OCI-LY1 (cell line): Measurements from ENCODE around the gene GTPBP3.

Experiments
- H2AFZ ChIP-seq: fragments of 200-600 bp; sonication (generic), shearing (Covaris generic); 2 replicates; pipeline ENCODE4 v1.6.0; 2014; ENCODE audit warnings: antibody characterized with exemption, mild to moderate bottlenecking, low read length
- H3F3A ChIP-seq: fragments of 200-600 bp; sonication (generic), shearing (Covaris generic); 2 replicates; pipeline ENCODE4 v1.6.0; 2014; ENCODE audit warnings: mild to moderate bottlenecking, antibody characterized with exemption, low read length, moderate library complexity; ENCODE audit not compliant: insufficient read depth
- H3K27ac ChIP-seq: fragments of 200-600 bp; sonication (generic); 2 replicates; pipeline ENCODE4 v1.5.1; 2014; ENCODE audit warnings: low read length, mixed run types, mild to moderate bottlenecking, low read depth; ENCODE audit not compliant: poor library complexity, severe bottlenecking
- H3K27me3 ChIP-seq: fragments of 200-600 bp; sonication (generic); 2 replicates; pipeline ENCODE4 v1.6.0; 2014; ENCODE audit warnings: antibody characterized with exemption, mild to moderate bottlenecking, low read length, moderate library complexity; ENCODE audit not compliant: insufficient read depth
- H3K36me3 ChIP-seq: fragments of 200-600 bp; sonication (generic); 2 replicates; pipeline ENCODE4 v1.6.1; 2014; ENCODE audit warnings: mild to moderate bottlenecking, antibody characterized with exemption, low read length, moderate library complexity, mixed read lengths; ENCODE audit not compliant: insufficient read depth
- H3K4me1 ChIP-seq: fragments of 200-600 bp; sonication (generic); 2 replicates; pipeline ENCODE4 v1.5.1; 2014; ENCODE audit warnings: mild to moderate bottlenecking, low read length, moderate library complexity; ENCODE audit not compliant: insufficient read depth, severe bottlenecking
- H3K4me2 ChIP-seq: fragments of 200-600 bp; sonication (generic), shearing (Covaris generic); 2 replicates; pipeline ENCODE4 v1.6.1; 2014; ENCODE audit warnings: low read length
- H3K4me3 ChIP-seq: fragments of 200-600 bp; sonication (generic); 2 replicates; pipeline ENCODE4 v1.5.1; 2014; ENCODE audit warnings: low read length, low read depth, mild to moderate bottlenecking, mixed read lengths; ENCODE audit not compliant: poor library complexity, severe bottlenecking
- H3K79me2 ChIP-seq: fragments of 200-600 bp; shearing (Covaris generic); 2 replicates; pipeline ENCODE4 v1.6.1; 2016; ENCODE audit warnings: mixed run types, low read length, mixed read lengths; ENCODE audit not compliant: insufficient read depth
- H3K9ac ChIP-seq: fragments of 200-600 bp; sonication (generic), shearing (Covaris generic); 2 replicates; pipeline ENCODE4 v1.6.1; 2014; ENCODE audit warnings: mild to moderate bottlenecking, low read length, mixed read lengths
- H3K9me2 ChIP-seq: fragments of 200-600 bp; sonication (generic), shearing (Covaris generic); 2 replicates; pipeline ENCODE4 v1.6.1; 2014; ENCODE audit warnings: low read depth, mild to moderate bottlenecking, low read length, mixed read lengths
- H3K9me3 ChIP-seq: fragments of 200-600 bp; shearing (Covaris generic); 2 replicates; pipeline ENCODE4 v1.6.1; 2014; ENCODE audit warnings: low read length, mixed read lengths
- H4K20me1 ChIP-seq: fragments of 200-600 bp; sonication (generic), shearing (Covaris generic); 2 replicates; pipeline ENCODE4 v1.6.0; 2016; ENCODE audit warnings: mild to moderate bottlenecking, low read length; ENCODE audit not compliant: insufficient read depth
- CTCF ChIP-seq: fragments of 200-600 bp; sonication (generic), shearing (Covaris generic); IDR thresholded peaks from 2 replicates; pipeline ENCODE4 v1.5.1; 2017; ENCODE audit warnings: mild to moderate bottlenecking, antibody characterized with exemption, low read length, moderate library complexity, mixed read lengths
- EZH2 ChIP-seq: fragments of 200-600 bp; sonication (generic), shearing (Covaris generic); IDR thresholded peaks from 2 replicates; pipeline ENCODE4 v1.8.0; 2017; ENCODE audit warnings: borderline replicate concordance, mixed run types, mild to moderate bottlenecking, antibody characterized with exemption, low read length, moderate library complexity, mixed read lengths

Gene GTPBP3

DNA sequence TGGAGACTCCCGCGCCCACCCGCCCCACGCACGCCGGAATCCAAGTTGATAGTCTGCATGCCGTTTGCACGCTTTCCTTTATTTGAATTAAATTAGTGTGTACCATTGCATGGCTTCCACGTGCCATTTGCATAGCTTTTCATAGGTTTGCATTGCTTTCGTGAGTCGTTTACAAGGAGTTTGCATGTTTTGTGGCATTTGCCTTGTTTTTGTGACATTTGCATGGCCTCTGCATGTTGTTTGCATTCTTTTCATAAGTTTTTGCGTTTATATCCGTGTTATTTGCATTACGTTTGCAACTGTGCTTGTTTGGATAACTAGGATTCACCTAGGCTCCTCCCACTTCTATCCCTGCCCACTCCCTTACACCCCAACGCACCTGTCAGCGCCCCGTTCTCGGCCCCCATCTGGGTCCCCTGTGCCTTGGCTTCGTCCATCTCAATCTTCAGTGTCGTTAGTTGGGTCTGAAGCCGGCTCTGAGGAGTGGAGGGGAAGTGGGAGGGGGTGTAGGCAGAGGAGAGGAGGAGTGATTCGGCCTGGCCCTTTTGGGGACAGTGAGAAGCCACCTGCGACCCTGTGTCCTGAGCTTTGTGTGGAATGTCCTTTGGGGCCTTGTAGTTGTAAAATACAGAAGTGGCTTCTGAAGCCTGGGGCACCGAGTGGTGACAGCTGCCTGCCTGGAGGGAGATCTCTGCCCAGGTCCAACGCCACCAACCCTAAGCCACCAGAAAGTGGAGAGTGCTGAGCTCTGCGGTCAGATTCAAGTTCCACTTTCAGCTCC lies 54.2 kb downstream of the GTPBP3 start:
- H3K9ac ChIP-seq: peak overlapping the region; percentile 33; the same call in 1 of the 2 replicates
- H3K79me2 ChIP-seq: no peaks in the 10 kb centered on the region
- H3K4me1 ChIP-seq: peaks cover 16% of the 10 kb centered on the region
- H3K4me2 ChIP-seq: peak overlapping the region; percentile 75
- TF ChIP-seq EZH2: no peak
- TF ChIP-seq CTCF: no peak
- no peaks in the 10 kb centered on the region for H3F3A ChIP-seq
- H3K36me3 ChIP-seq: no peaks in the 10 kb centered on the region; the same call in 1 of the 2 replicates
- H3K9me3 ChIP-seq: peaks cover 3% of the 10 kb centered on the region; the same call in 1 of the 2 replicates
- peak overlapping the region; percentile 55 for H3K4me3 ChIP-seq
- no peaks in the 10 kb centered on the region for H4K20me1 ChIP-seq
- H2AFZ ChIP-seq: no peak overlapping the region
- no peaks in the 10 kb centered on the region for H3K9me2 ChIP-seq
- no peaks in the 10 kb centered on the region; the same call in 1 of the 2 replicates for H3K27me3 ChIP-seq
- H3K27ac ChIP-seq: no peak overlapping the region
